HG03457 (cell line): ENCODE results near the gene TIMM17B.

Source experiments
- ATAC-seq: cut with Tn5 transposase; IDR thresholded peaks from one replicate; pipeline ENCODE4 v1.9.1; 2021; ENCODE audit warnings: moderate number of reproducible peaks; ENCODE audit not compliant: unreplicated experiment

The TIMM17B gene

GRCh38 chrX:48919360-48919841 lies 21.8 kb upstream of the TIMM17B start:
- peak; percentile 6 for ATAC-seq

GRCh38 chrX:48918643-48919340 lies 21.2 kb upstream of the TIMM17B start, which contains the start of gene PIM2:
Gene PIM2, minus strand, starts transcription at chrX:48919024. Its CDS starts 190 bp downstream, at chrX:48918834.
- peak; percentile 61 for ATAC-seq

- no peak for ATAC-seq
Measured at GRCh38 chrX:48918301-48918642, 20.7 kb upstream of the TIMM17B start.

- ATAC-seq: no peak
Measured at GRCh38 chrX:48917139-48918001, 19.8 kb upstream of the TIMM17B start.

GRCh38 chrX:48914593-48915493 lies 17.3 kb upstream of the TIMM17B start:
- no peak for ATAC-seq

- no peak for ATAC-seq
Measured at GRCh38 chrX:48913605-48914366, 16.2 kb upstream of the TIMM17B start.

- ATAC-seq: peak; percentile 43
Measured at GRCh38 chrX:48911412-48912182, 14.0 kb upstream of the TIMM17B start, which contains the start of gene SLC35A2. Gene SLC35A2, minus strand, starts transcription at chrX:48911646. Its CDS starts 10 bp downstream, at chrX:48911636.

- ATAC-seq: no peak
Measured at GRCh38 chrX:48910926-48911411, 13.4 kb upstream of the TIMM17B start.

- no peak for ATAC-seq
Measured at GRCh38 chrX:48909703-48910294, 12.2 kb upstream of the TIMM17B start.

GRCh38 chrX:48908600-48908999 lies 11.0 kb upstream of the TIMM17B start:
- no peak for ATAC-seq

- no peak for ATAC-seq
Measured at GRCh38 chrX:48905090-48905790, 7.7 kb upstream of the TIMM17B start.

- ATAC-seq: no peak
Measured at GRCh38 chrX:48904626-48905025, 7.1 kb upstream of the TIMM17B start.

- no peak for ATAC-seq
Measured at GRCh38 chrX:48904180-48904579, 6.6 kb upstream of the TIMM17B start.

- no peak for ATAC-seq
Measured at GRCh38 chrX:48903290-48903689, 5.7 kb upstream of the TIMM17B start.

- no peak for ATAC-seq
Measured at GRCh38 chrX:48902776-48903175, 5.2 kb upstream of the TIMM17B start.

- ATAC-seq: no peak
Measured at GRCh38 chrX:48902135-48902534, 4.6 kb upstream of the TIMM17B start.

GRCh38 chrX:48901069-48901468 lies 3.5 kb upstream of the TIMM17B start:
- ATAC-seq: no peak

GRCh38 chrX:48899078-48899410 lies 1.5 kb upstream of the TIMM17B start:
- ATAC-seq: no peak
